GM06990 (cell line): ENCODE measurements around the gene CERCAM.
A peak's percentile ranks its signal among the peaks of the same experiment; 100 is the strongest.

ENCODE experiments used
- DNase-seq: peaks from one replicate; pipeline ENCODE4 v3.0.0-alpha.2; 2011; ENCODE audit not compliant: insufficient read length; ENCODE audit errors: extremely low read depth
- H3K27me3 ChIP-seq: replicated peaks from 2 replicates; pipeline ENCODE4 v1.6.0; 2011; ENCODE audit warnings: low read length; ENCODE audit not compliant: control insufficient read depth, insufficient read depth
- H3K36me3 ChIP-seq: 2 replicates; pipeline ENCODE4 v1.5.1; 2011; ENCODE audit warnings: low read length; ENCODE audit not compliant: control insufficient read depth, insufficient read depth
- H3K4me3 ChIP-seq: replicated peaks from 2 replicates; pipeline ENCODE4 v1.5.1; 2011; ENCODE audit warnings: low read depth, mild to moderate bottlenecking, control low read depth, low read length
- CTCF ChIP-seq: IDR thresholded peaks from 2 replicates; pipeline ENCODE4 v1.5.1; 2011; ENCODE audit warnings: low read length, control low read depth, mild to moderate bottlenecking, inconsistent platforms; ENCODE audit not compliant: insufficient read depth, poor library complexity, severe bottlenecking

Gene CERCAM, protein sequence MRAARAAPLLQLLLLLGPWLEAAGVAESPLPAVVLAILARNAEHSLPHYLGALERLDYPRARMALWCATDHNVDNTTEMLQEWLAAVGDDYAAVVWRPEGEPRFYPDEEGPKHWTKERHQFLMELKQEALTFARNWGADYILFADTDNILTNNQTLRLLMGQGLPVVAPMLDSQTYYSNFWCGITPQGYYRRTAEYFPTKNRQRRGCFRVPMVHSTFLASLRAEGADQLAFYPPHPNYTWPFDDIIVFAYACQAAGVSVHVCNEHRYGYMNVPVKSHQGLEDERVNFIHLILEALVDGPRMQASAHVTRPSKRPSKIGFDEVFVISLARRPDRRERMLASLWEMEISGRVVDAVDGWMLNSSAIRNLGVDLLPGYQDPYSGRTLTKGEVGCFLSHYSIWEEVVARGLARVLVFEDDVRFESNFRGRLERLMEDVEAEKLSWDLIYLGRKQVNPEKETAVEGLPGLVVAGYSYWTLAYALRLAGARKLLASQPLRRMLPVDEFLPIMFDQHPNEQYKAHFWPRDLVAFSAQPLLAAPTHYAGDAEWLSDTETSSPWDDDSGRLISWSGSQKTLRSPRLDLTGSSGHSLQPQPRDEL

DNA sequence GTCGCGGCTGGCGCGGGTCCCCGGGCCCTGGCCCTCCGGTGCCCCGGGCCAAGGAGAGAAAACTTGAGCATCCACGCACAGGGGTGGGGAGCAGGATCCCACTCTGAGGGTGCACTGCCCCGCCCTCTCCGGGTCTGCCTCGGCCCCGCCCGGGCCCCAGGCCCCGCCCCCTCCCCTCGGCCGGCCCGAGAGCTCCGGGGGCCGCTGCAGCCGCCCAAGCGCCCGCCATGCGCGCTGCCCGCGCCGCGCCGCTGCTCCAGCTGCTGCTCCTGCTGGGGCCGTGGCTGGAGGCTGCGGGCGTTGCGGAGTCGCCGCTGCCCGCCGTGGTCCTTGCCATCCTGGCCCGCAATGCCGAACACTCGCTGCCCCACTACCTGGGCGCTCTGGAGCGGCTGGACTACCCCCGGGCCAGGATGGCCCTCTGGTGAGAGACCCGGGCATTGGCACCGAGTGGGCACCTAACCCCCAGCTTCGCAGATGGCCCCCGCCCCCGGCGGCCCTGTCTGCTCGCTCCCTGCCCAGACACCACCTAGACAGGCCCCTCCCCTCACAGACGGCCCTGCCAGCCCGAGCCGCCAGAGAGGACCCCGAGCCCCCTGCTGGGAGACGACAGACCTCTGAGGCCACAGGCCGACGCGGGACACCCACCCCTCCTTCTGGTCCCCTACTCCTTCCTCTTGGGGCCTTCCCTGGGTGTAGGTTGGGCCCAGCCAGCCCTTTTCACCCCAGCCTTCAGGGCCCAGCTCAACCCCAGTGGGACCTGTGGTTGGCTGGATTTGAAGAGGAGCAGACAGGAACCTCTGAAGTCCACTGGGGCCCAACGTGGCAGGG is at the start of gene CERCAM:
CERCAM (plus strand) TSS at position 207 of the 831 bp plus-strand sequence; CDS start at position 228, 21 bp downstream.
- no peak for TF ChIP-seq CTCF
- Histone ChIP-seq H3K27me3 (no peaks in the 10 kb centered on the region), H3K36me3 (no peaks in the 10 kb centered on the region), H3K4me3 (peak within 1 kb of the TSS; percentile 69)
- DNase-seq = peak; percentile 61

DNA sequence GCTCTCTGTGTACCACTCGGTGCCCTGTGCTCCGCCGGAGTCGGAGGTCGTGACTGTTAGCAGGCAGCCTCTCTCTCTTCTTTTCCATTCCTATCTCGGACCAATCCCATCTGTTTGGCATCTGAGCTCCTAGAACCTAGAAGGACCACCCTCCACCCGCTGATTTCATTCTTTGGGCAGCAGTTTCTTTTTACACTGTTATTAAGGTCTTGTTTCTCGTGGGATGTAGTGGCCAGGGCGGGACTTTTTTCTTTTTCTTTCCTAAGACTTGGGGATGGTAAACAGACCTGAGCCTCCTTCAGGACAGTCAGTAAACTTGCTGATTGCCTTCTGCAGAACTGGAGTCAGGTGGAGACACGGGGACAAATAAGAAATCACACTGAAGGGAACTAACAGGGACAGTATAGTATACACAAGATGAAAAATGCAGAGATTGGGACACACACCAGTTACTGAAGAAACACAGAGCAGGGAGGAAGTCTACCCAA is 49.0 kb upstream of the CERCAM start:
- peak overlapping the region; percentile 96 for H3K4me3 ChIP-seq
- H3K27me3 ChIP-seq = no peaks in the 10 kb centered on the region
- TF ChIP-seq CTCF = no peak
- DNase-seq = no peak
- peaks cover 2% of the 10 kb centered on the region for H3K36me3 ChIP-seq

GRCh38 chr9:128372188-128372641 is 48.4 kb upstream of the CERCAM start:
- Histone ChIP-seq H3K27me3 (no peaks in the 10 kb centered on the region), H3K36me3 (peaks cover 2% of the 10 kb centered on the region), H3K4me3 (peak overlapping the region; percentile 96)
- no peak for TF ChIP-seq CTCF
- no peak for DNase-seq

- no peak overlapping the region for H3K4me3 ChIP-seq
- no peak for TF ChIP-seq CTCF
- H3K36me3 ChIP-seq = peaks cover 2% of the 10 kb centered on the region
- H3K27me3 ChIP-seq = no peaks in the 10 kb centered on the region
- DNase-seq = no peak
These were observed 47.9 kb upstream of the CERCAM start for GRCh38 chr9:128372784-128373183.

GRCh38 chr9:128374221-128374675 is 46.4 kb upstream of the CERCAM start:
- TF ChIP-seq CTCF = no peak
- no peaks in the 10 kb centered on the region for H3K27me3 ChIP-seq
- no peak overlapping the region for H3K4me3 ChIP-seq
- DNase-seq = no peak
- peaks cover 9% of the 10 kb centered on the region for H3K36me3 ChIP-seq
